GM12864 (cell line): ENCODE results near the gene TMEM86B.

Experiments
- DNase-seq: peaks from one replicate; pipeline ENCODE4 v3.0.0-alpha.2; 2011; ENCODE audit warnings: low read depth
- H3K4me3 ChIP-seq: 2 replicates; pipeline ENCODE4 v1.5.1; 2011; ENCODE audit warnings: mild to moderate bottlenecking, low read depth, low read length, control low read depth
- CTCF ChIP-seq: IDR thresholded peaks from 2 replicates; pipeline ENCODE4 v1.5.1; 2011; ENCODE audit warnings: low read depth, mild to moderate bottlenecking, moderate library complexity, low read length, control low read depth, inconsistent platforms; ENCODE audit errors: missing control alignments

Gene TMEM86B

DNA sequence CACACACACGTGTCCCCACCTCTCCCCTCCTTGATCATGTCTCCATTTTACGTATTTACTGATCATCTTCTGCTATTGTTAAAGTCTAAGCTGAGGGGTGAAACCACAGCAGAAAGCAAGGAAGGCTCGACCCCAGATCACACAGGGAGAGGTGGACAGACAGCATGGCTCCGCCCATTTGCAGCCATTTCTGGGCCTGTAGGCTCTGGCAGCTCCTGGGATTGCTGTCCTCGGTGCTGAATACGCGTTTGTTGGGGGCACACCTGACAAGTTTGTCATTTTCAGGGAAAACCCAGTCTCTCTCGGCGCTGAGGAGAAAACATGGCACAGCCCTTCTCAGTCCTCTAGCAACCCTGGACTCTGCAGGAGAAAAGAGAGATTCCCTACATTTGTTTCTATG, 8.0 kb downstream of the TMEM86B start:
- TF ChIP-seq CTCF = no peak
- DNase-seq = no peak

DNA sequence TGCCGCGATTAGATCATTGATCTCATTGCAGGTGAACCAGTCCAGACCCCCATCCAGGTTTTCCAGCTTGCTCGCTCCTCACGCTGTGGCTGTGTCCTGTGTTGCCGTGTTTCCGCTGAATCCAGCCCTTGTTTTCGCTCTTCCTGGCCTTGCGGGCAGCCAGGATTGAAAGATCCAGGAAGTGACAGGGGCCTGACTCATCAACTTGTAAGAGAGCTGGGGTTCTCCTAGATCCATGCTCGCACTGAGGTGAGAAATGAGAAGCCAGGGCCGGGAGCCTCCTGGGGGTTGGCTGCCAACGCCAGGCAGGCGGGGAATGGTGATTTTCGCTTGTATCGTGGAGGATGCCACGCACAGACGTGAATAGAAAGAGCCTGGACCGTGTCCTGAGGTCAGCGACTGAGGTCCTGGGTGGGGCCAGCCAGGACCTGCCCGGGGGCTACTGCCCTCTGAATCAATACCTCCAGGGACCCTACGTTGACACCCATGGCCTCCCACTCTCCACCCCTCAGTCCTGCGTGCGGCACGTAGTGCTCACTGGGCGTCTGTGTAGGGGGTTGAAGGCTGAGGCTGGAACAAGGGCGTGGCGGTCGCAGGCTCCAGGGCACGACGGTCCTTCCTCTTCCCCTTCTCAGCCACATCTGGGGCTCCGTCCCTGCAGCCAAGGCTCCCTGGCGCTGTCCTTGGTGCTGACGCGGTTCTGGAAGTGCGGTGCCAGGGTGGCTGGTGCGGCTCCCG, 11.9 kb downstream of the TMEM86B start:
- no peak for DNase-seq
- no peak for TF ChIP-seq CTCF
- no peak overlapping the region for H3K4me3 ChIP-seq

More for the DNA sequence above, 8.0 kb downstream of the TMEM86B start:
- H3K4me3 ChIP-seq = no peak overlapping the region

- TF ChIP-seq CTCF = no peak
- no peak for DNase-seq
Measured at GRCh38 chr19:55213547-55213946, 15.0 kb downstream of the TMEM86B start.

GRCh38 chr19:55212447-55212846, 16.1 kb downstream of the TMEM86B start:
- TF ChIP-seq CTCF = peak; percentile 50
- no peak for DNase-seq

More at GRCh38 chr19:55213547-55213946, 15.0 kb downstream of the TMEM86B start:
- H3K4me3 ChIP-seq = no peak overlapping the region

GRCh38 chr19:55209693-55210472, 18.7 kb downstream of the TMEM86B start:
- no peak for DNase-seq

More at GRCh38 chr19:55212447-55212846, 16.1 kb downstream of the TMEM86B start:
- H3K4me3 ChIP-seq = no peak overlapping the region

More at GRCh38 chr19:55209693-55210472, 18.7 kb downstream of the TMEM86B start:
- no peak overlapping the region for H3K4me3 ChIP-seq
- no peak for TF ChIP-seq CTCF
